Loucy (cell line): ENCODE data around the gene HSD3B2.

ENCODE experiments used
- H2AFZ ChIP-seq: fragments of 200-600 bp; sonication (generic); 2 replicates; pipeline ENCODE4 v1.6.0; 2016; ENCODE audit warnings: antibody characterized with exemption, mild to moderate bottlenecking, low read length, moderate library complexity
- H3F3A ChIP-seq: fragments of 200-600 bp; 2 replicates; pipeline ENCODE4 v1.6.0; 2016; ENCODE audit warnings: antibody characterized with exemption, low read depth, mild to moderate bottlenecking
- H3K27me3 ChIP-seq: fragments of 200-600 bp; sonication (generic); 2 replicates; pipeline ENCODE4 v1.6.1; 2014; ENCODE audit warnings: low read length, mild to moderate bottlenecking; ENCODE audit not compliant: insufficient read depth, poor library complexity, severe bottlenecking
- H3K36me3 ChIP-seq: fragments of 200-600 bp; sonication (generic); 2 replicates; pipeline ENCODE4 v1.6.1; 2016; ENCODE audit warnings: low read length; ENCODE audit not compliant: insufficient read depth
- H3K4me1 ChIP-seq: fragments of 200-600 bp; sonication (generic); 2 replicates; pipeline ENCODE4 v1.5.1; 2014; ENCODE audit warnings: low read length, mild to moderate bottlenecking; ENCODE audit not compliant: insufficient read depth, poor library complexity, severe bottlenecking
- H3K4me2 ChIP-seq: fragments of 200-600 bp; sonication (generic); 2 replicates; pipeline ENCODE4 v1.6.0; 2014; ENCODE audit warnings: antibody characterized with exemption, low read length, low read depth, mild to moderate bottlenecking; ENCODE audit not compliant: poor library complexity, severe bottlenecking
- H3K4me3 ChIP-seq: fragments of 200-600 bp; sonication (generic); 2 replicates; pipeline ENCODE4 v1.5.1; 2014; ENCODE audit warnings: low read length, mild to moderate bottlenecking, mixed read lengths; ENCODE audit not compliant: poor library complexity, severe bottlenecking
- H3K79me2 ChIP-seq: fragments of 200-600 bp; sonication (generic); 2 replicates; pipeline ENCODE4 v1.6.1; 2014; ENCODE audit warnings: low read length; ENCODE audit not compliant: insufficient read depth
- H3K9ac ChIP-seq: fragments of 200-600 bp; sonication (generic); 2 replicates; pipeline ENCODE4 v1.6.0; 2014; ENCODE audit warnings: mild to moderate bottlenecking, low read depth, low read length, moderate library complexity; ENCODE audit not compliant: poor library complexity, severe bottlenecking
- H3K9me2 ChIP-seq: fragments of 200-600 bp; sonication (generic); replicated peaks from 2 replicates; pipeline ENCODE4 v1.6.1; 2016; ENCODE audit warnings: low read depth, low read length, mixed read lengths
- H3K9me3 ChIP-seq: fragments of 200-600 bp; sonication (generic); 2 replicates; pipeline ENCODE4 v1.6.1; 2014; ENCODE audit warnings: mild to moderate bottlenecking, antibody characterized with exemption, low read length, low read depth; ENCODE audit not compliant: insufficient read depth
- H4K20me1 ChIP-seq: fragments of 200-600 bp; sonication (generic); 2 replicates; pipeline ENCODE4 v1.6.0; 2014; ENCODE audit warnings: antibody characterized with exemption, low read length, mild to moderate bottlenecking; ENCODE audit not compliant: insufficient read depth, poor library complexity, severe bottlenecking
- EZH2phosphoT487 ChIP-seq: fragments of 200-600 bp; IDR thresholded peaks from 2 replicates; pipeline ENCODE4 v1.6.1; 2018; ENCODE audit warnings: antibody characterized with exemption, mild to moderate bottlenecking, moderate library complexity, borderline replicate concordance
- TF ChIP-seq, protein P1 (sequence below): fragments of 200-600 bp; sonication (generic); conservative IDR thresholded peaks from 2 replicates; pipeline ENCODE4 v1.5.1; 2014; ENCODE audit warnings: mild to moderate bottlenecking, antibody characterized with exemption, low read length

Gene HSD3B2

DNA sequence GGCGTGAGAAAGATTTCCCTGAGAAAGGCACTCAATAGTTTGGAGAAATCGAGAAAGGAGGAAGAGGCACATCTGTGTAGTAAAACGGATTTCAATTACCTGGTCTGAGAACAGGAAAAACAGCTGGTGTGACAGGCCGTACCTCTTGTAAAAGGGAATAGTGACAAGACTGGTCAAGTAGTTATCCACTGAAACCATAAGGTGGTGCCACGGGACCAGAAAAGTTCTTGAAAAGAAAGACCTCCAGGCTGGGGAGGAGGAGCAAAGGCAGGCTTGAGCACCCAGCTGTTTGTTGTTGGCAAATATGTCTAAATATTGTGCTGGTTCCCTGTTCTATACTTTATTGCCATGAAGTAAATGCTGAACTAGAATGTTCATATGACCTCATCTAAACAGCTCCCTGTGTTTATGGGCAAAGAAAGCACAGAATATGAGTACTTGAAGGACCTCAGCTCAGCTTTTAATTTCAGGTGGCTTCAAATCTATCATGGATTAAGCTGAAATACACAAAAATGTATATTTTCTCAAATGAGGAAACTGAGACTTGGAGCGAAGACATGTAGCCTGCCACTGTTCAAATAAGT is 42.4 kb upstream of the HSD3B2 start:
- Histone ChIP-seq H2AFZ (no peak overlapping the region), H3K4me2 (no peak overlapping the region), H3K9me3 (no peaks in the 10 kb centered on the region), H3K36me3 (no peaks in the 10 kb centered on the region), H3K9ac (no peak overlapping the region), H3K4me1 (no peaks in the 10 kb centered on the region), H3K79me2 (no peaks in the 10 kb centered on the region), H3F3A (no peaks in the 10 kb centered on the region), H4K20me1 (no peaks in the 10 kb centered on the region), H3K27me3 (no peaks in the 10 kb centered on the region), H3K4me3 (no peak overlapping the region), H3K9me2 (no peaks in the 10 kb centered on the region)
- no peak for TF ChIP-seq EZH2phosphoT487
- TF ChIP-seq, protein P1, sequence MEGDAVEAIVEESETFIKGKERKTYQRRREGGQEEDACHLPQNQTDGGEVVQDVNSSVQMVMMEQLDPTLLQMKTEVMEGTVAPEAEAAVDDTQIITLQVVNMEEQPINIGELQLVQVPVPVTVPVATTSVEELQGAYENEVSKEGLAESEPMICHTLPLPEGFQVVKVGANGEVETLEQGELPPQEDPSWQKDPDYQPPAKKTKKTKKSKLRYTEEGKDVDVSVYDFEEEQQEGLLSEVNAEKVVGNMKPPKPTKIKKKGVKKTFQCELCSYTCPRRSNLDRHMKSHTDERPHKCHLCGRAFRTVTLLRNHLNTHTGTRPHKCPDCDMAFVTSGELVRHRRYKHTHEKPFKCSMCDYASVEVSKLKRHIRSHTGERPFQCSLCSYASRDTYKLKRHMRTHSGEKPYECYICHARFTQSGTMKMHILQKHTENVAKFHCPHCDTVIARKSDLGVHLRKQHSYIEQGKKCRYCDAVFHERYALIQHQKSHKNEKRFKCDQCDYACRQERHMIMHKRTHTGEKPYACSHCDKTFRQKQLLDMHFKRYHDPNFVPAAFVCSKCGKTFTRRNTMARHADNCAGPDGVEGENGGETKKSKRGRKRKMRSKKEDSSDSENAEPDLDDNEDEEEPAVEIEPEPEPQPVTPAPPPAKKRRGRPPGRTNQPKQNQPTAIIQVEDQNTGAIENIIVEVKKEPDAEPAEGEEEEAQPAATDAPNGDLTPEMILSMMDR = 0 out of 2 replicates have a peak, but pooled peaks have one; percentile 13

DNA sequence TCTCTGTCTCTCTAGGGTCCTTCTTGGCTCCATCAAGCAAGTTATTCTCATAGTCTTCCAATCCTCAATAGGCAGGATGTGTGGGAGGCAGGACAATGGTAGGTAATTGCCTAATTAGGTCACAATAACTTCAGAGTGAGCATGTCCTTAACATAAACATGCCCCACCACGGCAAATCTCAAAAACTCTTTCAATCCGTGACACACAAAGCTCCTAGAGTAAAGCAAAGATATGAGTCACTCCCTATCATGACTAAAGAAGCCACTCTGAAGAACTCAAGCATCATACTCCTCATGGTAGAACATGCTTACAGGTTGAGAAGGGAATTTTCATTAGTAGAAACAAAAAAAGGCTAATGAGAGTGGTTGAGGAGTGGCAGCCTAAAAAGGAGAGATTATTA is 41.5 kb upstream of the HSD3B2 start:
- Histone ChIP-seq H2AFZ (no peak overlapping the region), H3K27me3 (no peaks in the 10 kb centered on the region), H4K20me1 (no peaks in the 10 kb centered on the region), H3K9me2 (no peaks in the 10 kb centered on the region), H3K4me2 (no peak overlapping the region), H3K79me2 (no peaks in the 10 kb centered on the region), H3K9me3 (no peaks in the 10 kb centered on the region), H3K4me1 (no peaks in the 10 kb centered on the region), H3F3A (no peaks in the 10 kb centered on the region), H3K9ac (no peak overlapping the region), H3K4me3 (no peak overlapping the region), H3K36me3 (no peaks in the 10 kb centered on the region)
- no peak for TF ChIP-seq EZH2phosphoT487
- TF ChIP-seq, protein P1 = no peak

DNA sequence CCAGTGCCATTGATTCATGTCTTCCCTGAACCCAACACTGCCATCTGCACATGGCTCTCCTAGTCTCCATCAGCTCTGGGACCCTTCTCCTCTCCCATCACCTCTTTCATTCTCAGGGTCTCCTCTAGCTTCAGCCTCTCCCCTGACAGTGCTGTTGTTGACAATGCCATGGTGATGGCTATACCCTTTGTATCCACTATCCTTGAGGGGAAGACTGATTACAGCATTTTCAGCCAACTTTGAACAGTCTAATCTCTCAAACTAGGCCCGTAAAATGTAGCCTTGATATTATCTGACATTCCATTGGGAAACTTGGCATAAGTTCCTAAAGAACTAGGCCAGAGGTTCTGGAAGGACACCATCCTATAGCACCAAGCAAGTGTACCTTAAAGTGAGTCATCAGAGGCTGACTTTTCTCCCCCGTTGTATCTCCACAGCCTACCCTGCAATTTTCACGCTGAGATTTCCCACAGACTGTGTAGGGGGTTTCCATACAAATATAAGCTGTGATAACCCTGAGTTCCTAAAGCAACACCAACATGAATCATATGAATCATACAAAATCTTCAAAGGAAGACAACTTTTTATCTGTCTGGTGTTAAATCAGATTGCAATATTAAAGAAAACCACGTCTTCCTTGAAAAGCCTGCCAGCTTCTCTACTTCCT is 40.6 kb upstream of the HSD3B2 start:
- Histone ChIP-seq H3F3A (no peaks in the 10 kb centered on the region), H3K9me2 (no peaks in the 10 kb centered on the region), H3K27me3 (no peaks in the 10 kb centered on the region), H3K4me1 (no peaks in the 10 kb centered on the region), H3K4me2 (no peak overlapping the region), H2AFZ (no peak overlapping the region), H3K9me3 (no peaks in the 10 kb centered on the region), H3K36me3 (no peaks in the 10 kb centered on the region), H3K79me2 (no peaks in the 10 kb centered on the region), H4K20me1 (no peaks in the 10 kb centered on the region), H3K9ac (no peak overlapping the region), H3K4me3 (no peak overlapping the region)
- no peak for TF ChIP-seq EZH2phosphoT487
- TF ChIP-seq, protein P1 = no peak
